Gastrocnemius medialis (tissue), 4 donors: ENCODE results near the gene AKAP8L.

ENCODE experiments used
- CTCF ChIP-seq, 5 experiments: fragments of 450-650 bp in 3 of 5; fragments of 200-600 bp in 2 of 5; sonication (generic) in 2 of 5; IDR thresholded peaks in 4 of 5; conservative IDR thresholded peaks in 1 of 5; 1 replicate in 4 of 5; 2 replicates in 1 of 5; pipeline ENCODE4 v1.5.1; 2016 to 2019; ENCODE audit warnings: antibody characterized with exemption in 5 of 5, mild to moderate bottlenecking in 3 of 5, moderate library complexity in 3 of 5
- POLR2A ChIP-seq, 2 donors: fragments of 450-650 bp; IDR thresholded peaks; one replicate each; pipeline ENCODE4 v1.6.1; 2017; ENCODE audit warnings: antibody characterized with exemption in 2 of 2, mild to moderate bottlenecking in 2 of 2, moderate library complexity in 2 of 2

DNA sequence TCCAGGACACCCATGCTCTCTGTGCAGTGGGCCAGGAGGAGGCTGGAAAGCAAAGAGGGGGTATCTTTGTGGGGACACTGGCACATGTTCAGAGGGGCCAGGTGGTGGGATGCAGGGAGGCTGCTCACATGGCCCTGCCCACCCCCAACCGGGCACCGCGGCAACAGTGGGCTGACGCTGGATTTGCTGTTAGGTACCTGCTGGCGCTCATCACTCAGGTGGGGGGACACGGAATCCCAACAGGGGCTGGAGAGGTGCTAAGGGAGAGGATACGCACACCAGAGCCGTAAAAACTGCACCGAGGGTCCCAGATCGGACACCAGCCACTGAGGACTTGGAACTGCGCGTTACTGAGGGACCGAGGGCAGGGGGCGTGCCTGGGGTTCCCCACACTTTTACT is 19.2 kb downstream of the AKAP8L start:
- TF ChIP-seq CTCF (IDR thresholded peaks at IDR 0.05 in 4 of 5, conservative IDR thresholded peaks at IDR 0.05 in 1 of 5): no peak
- no peak for TF ChIP-seq POLR2A (IDR thresholded peaks at IDR 0.05)
